PC-9 (cell line): ENCODE data around the gene DUS2.

Experiments
- EZH2 ChIP-seq: fragments of 200-600 bp; sonication (generic); IDR thresholded peaks from 2 replicates; pipeline ENCODE4 v1.8.0; 2017; ENCODE audit warnings: antibody characterized with exemption, low read depth
- TF ChIP-seq, protein P1 (sequence below): fragments of 200-600 bp; sonication (generic); conservative IDR thresholded peaks from 2 replicates; pipeline ENCODE4 v1.6.1; 2017; ENCODE audit warnings: mixed run types, antibody characterized with exemption, mild to moderate bottlenecking, moderate library complexity

DNA sequence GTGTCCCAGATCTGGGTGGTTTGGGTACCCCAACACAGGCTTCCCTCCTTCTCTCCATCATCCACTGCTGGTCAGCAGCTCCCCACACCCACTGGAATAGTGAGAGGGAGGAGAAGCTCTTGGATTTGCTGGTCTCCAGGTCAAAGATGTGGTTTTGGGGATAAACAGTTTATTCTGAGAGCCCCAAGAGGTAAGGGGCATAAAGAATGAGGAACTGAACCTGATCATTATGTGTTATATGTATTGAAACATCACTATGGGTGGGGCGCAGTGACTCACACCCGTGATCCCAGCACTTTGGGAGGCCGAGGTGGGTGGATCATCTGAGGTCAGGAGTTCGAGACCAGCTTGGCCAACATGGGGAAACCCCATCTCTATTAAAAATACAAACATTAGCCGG lies 27.7 kb upstream of the DUS2 start:
- TF ChIP-seq, protein P1, sequence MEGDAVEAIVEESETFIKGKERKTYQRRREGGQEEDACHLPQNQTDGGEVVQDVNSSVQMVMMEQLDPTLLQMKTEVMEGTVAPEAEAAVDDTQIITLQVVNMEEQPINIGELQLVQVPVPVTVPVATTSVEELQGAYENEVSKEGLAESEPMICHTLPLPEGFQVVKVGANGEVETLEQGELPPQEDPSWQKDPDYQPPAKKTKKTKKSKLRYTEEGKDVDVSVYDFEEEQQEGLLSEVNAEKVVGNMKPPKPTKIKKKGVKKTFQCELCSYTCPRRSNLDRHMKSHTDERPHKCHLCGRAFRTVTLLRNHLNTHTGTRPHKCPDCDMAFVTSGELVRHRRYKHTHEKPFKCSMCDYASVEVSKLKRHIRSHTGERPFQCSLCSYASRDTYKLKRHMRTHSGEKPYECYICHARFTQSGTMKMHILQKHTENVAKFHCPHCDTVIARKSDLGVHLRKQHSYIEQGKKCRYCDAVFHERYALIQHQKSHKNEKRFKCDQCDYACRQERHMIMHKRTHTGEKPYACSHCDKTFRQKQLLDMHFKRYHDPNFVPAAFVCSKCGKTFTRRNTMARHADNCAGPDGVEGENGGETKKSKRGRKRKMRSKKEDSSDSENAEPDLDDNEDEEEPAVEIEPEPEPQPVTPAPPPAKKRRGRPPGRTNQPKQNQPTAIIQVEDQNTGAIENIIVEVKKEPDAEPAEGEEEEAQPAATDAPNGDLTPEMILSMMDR: no peak
- no peak for TF ChIP-seq EZH2
